GM12801 (cell line): ENCODE data around the gene XPNPEP3.

Experiments
- TF ChIP-seq, protein P1 (sequence below): IDR thresholded peaks from one replicate; pipeline ENCODE4 v1.5.1; 2011; ENCODE audit warnings: control low read depth; ENCODE audit not compliant: insufficient read length; ENCODE audit errors: extremely low read depth

The XPNPEP3 gene

DNA sequence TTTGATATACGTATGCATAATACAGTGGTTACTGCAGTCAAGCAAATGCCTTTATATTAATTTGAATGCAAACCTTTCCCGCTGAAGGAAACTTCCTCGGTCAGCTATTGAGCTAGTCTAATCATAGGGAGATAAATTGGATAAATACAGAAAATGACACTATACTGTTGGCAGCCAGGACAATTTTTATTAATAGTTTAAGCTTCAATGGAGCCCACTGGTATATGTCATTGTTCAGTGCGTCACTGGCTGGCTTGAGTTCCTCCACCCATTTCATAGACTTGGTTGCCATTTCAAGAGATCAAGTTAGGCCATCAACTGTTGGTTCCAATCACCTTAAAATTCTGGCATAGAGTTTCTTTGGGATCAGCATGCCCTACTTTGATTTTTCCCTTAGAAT is 37.5 kb downstream of the XPNPEP3 start:
- TF ChIP-seq, protein P1, sequence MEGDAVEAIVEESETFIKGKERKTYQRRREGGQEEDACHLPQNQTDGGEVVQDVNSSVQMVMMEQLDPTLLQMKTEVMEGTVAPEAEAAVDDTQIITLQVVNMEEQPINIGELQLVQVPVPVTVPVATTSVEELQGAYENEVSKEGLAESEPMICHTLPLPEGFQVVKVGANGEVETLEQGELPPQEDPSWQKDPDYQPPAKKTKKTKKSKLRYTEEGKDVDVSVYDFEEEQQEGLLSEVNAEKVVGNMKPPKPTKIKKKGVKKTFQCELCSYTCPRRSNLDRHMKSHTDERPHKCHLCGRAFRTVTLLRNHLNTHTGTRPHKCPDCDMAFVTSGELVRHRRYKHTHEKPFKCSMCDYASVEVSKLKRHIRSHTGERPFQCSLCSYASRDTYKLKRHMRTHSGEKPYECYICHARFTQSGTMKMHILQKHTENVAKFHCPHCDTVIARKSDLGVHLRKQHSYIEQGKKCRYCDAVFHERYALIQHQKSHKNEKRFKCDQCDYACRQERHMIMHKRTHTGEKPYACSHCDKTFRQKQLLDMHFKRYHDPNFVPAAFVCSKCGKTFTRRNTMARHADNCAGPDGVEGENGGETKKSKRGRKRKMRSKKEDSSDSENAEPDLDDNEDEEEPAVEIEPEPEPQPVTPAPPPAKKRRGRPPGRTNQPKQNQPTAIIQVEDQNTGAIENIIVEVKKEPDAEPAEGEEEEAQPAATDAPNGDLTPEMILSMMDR: no peak

DNA sequence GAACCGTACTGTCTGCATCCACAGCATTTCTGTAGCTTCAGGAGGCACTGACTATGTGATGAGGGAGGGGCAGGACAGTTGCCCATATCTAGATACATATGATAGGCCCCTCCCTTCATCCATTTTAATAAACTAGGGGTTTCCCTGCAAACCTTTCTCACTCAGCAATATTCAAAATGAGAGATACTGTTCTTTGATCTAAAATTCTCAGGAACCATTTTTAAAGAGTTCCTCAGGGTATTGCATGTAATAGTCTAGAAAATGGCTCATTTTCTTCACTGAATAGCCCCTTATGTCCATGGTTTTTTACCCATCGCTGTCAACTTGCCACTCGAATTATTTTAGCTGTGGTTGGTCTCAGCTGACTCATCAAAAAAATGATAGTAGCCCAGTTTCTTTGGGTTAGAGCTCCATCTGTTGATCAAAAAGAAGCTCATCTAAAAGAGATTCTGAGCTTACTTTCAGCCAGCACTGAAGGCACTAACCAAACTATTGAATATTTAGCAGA is 42.0 kb downstream of the XPNPEP3 start:
- TF ChIP-seq, protein P1: no peak

DNA sequence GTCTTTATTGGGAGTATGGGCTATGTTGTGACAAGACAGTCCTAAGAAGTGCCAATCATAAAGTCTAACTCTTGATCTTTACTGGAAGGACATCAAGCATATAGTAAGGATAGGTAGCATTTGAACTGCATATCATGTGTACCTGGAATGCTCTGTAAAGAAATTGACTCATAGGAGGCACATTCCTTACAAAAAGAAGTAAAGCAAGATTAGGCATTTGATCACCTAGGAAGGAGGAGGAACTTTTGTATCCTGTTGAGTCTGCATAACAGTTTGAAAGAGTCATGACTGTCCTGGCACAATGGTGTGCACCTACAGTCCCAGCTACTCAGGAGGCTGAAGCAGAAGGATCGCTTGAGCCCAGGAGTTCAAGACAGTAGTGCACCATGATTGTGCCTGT is 47.2 kb downstream of the XPNPEP3 start:
- TF ChIP-seq, protein P1: no peak

DNA sequence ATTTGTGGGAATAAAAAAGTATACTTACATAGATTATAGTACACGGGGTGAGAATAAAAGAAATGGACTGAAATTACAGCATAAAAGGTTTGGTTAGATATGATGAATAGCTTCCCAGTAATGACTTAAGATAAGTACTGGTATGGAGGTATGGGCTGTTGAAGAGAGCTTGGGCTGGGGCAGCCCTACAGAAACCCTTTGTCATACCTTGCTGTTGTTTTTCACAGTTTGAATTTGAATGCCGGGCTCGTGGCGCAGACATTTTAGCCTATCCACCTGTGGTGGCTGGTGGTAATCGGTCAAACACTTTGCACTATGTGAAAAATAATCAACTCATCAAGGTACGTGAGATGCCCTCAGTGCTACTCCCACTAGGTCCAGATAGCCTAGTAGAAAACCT is 51.9 kb downstream of the XPNPEP3 start:
- TF ChIP-seq, protein P1: no peak

DNA sequence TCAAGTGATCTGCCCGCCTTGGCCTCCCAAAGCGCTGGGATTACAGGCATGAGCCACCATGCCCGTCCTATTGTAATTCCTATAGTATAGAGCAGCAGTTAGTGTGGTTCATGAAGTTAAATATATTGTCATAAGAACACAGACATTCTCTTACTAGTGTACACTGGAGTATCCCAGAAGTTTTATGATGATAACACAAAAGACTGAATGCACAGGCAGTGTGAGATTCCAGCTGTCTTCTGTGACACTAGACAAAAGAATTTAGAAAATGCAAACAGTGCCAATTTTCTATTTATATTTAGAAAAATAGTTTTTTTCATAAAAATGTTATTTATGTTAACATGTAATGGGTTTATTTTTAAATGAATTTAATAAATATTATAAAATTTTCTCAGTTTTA is 54.8 kb downstream of the XPNPEP3 start:
- TF ChIP-seq, protein P1: no peak

DNA sequence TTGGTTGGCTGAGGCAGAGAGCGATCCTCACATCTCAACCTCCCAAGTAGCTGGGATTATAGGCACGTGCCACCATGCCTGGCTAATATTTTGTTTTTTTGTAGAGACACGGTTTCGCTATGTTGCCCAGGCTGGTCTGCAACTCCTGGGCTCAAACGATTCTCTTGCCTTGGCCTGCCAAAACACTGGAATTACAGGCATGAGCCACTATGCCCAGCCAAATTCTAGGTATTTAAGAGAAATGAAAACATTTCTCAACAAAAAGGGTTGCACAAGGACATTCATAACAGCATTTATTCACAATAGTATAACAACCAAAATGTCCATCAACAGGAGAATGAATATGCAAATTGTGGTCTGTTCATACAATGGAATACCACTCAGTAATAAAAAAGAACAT is 62.5 kb downstream of the XPNPEP3 start:
- TF ChIP-seq, protein P1: no peak

DNA sequence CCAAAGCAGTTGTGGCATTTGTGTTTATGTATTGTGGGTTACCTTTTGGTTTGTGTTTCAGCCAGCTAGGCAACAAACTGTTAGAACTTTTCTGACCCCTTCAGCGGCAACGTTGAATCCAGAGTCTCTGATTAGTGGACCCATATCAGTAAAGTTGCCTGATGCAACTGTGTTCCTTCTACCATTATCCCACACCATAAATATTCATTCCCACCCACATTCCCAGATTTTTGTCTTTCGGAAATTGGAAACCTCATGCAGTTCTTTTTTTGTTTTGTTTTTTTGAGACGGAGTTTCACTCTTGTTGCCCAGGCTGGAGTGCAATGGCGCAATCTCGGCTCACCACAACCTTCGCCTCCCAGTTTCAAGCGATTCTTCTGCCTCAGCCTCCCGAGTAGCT is 63.6 kb downstream of the XPNPEP3 start:
- TF ChIP-seq, protein P1: no peak
